Measurements from ENCODE around the gene C13orf46.
"Not testable (repeated sequence)": the region's sequence is repeated elsewhere in the genome, so short reads cannot be mapped to it uniquely, and the experiment has no call there.

Gene C13orf46

GRCh38 chr13:113991676-113992179 is 17.9 kb upstream of the C13orf46 start:
- DNase-seq (ENCODE audit: low read depth): no peak

- no peak for DNase-seq (ENCODE audit: low read depth)
Measured at GRCh38 chr13:113991191-113991669, 17.4 kb upstream of the C13orf46 start.

GRCh38 chr13:113990321-113990837 is 16.5 kb upstream of the C13orf46 start:
- no peak for DNase-seq (ENCODE audit: low read depth)

DNA sequence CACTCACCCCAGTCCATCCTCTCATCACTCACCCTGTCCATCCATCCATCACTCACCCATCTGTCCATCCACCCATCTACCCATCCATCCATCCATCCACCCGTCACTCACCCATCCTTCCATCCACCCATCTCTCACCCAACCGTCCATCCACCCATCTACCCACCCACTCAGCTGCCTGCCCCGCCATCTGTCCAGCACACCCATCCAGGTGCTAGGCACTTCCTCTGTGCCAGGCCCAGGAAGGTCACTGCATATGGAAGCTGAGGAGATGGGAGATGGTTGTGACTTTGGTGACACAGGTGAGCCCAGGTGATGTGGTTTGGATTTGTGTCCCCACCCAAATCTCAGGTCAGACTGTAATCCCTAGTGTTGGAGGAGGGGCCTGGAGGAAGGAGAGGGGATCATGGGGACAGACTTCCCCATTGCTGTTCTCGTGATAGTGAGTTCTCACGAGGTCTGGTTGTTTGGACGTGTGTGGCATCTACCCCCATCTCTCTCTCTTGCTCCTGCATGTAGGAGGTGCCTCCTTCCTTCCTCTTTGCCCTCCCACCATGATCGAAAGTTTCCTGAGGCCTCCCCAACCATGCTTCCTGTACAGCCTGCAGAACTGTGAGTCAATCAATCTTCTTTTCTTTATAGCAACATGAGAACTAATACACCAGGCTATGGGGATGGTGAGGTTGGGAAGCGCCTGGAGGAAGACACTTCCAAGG is 15.9 kb upstream of the C13orf46 start:
- no peak for DNase-seq (ENCODE audit: low read depth)

- not testable (repeated sequence) for DNase-seq (ENCODE audit: low read depth)
Measured at GRCh38 chr13:113988859-113989258, 15.0 kb upstream of the C13orf46 start.

- no peak for DNase-seq (ENCODE audit: low read depth)
Measured at GRCh38 chr13:113982296-113982661, 8.4 kb upstream of the C13orf46 start.

- DNase-seq (ENCODE audit: low read depth): no peak
Measured at GRCh38 chr13:113981611-113982295, 7.9 kb upstream of the C13orf46 start.

DNA sequence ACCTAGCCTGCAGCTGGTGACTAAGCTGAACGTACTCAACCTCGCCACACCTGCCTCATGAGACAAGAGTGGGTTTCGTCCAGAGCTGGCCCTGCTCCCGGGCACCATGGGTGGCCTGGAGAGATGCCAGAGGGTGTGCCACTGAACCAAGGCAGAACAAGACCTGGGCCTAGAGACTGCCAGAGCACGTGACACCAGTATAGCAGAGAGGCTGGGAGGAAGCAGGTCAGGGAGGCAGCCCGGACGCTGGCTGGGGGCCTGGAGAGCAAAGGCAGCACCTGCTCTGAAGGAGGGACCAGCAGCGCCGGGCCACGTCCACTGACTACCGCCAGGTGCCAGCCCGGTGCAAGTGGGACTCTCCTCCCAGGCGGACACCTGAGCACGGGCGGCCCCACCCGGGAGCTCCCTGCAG is 7.3 kb upstream of the C13orf46 start:
- no peak for DNase-seq (ENCODE audit: low read depth)

- no peak for DNase-seq (ENCODE audit: low read depth)
Measured at GRCh38 chr13:113980489-113981064, 6.7 kb upstream of the C13orf46 start.

GRCh38 chr13:113979791-113980471 is 6.1 kb upstream of the C13orf46 start:
- no peak for DNase-seq (ENCODE audit: low read depth)

DNA sequence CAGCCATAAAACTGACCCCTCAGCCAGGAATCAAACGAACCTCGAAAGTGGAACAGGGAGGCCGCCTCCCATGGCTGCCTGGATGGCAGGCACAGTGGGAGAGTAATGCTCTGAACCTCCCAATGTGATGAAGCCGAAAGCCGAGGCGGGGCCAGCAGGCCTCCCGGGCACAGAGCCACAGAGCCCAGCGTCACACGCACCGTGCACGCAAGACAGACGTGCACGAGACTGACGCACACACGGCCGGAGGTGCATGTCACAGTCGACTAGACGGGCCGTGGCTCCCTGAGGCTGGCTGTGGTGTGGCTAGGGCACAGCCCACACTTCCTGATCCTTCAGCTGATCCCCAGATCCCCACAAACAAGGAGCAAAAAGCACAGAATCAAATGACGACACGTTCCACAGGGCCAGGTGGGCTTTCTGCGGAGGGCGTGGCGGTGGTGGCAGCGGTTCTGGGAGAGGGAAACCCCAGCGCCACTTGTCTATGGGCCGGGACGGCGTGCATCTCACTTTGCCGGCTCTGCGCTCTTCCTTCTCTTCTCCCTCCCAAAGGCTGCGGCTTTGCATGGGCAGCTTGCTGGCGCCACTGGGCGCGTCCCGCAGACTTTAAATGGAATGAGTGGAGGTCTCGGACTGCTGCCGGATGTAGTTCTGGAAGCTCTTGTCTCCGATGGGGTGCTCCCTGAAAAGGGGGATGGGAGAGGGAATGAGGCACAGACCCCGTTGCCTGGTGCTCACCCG is 5.0 kb upstream of the C13orf46 start:
- DNase-seq (ENCODE audit: low read depth): no peak

DNA sequence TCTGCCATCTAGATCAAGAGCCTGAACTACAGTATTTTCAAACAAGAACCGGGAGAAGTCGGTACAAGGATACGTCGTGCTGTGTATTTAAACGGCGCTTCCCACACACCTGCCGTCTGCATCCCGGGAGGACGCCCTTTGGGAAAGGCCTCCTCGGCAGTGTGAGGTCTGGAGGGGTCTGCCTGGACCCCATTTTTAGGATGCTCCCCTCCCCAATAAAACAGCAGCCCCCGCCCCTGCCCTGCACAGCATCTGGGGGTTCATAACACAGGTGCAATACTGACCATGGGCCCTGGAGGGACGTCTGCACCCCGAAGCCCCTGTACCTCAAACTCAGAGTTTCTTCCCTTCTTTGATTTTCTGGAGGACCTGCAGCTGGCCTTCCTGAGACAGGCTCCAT is 4.1 kb upstream of the C13orf46 start:
- no peak for DNase-seq (ENCODE audit: low read depth)

DNA sequence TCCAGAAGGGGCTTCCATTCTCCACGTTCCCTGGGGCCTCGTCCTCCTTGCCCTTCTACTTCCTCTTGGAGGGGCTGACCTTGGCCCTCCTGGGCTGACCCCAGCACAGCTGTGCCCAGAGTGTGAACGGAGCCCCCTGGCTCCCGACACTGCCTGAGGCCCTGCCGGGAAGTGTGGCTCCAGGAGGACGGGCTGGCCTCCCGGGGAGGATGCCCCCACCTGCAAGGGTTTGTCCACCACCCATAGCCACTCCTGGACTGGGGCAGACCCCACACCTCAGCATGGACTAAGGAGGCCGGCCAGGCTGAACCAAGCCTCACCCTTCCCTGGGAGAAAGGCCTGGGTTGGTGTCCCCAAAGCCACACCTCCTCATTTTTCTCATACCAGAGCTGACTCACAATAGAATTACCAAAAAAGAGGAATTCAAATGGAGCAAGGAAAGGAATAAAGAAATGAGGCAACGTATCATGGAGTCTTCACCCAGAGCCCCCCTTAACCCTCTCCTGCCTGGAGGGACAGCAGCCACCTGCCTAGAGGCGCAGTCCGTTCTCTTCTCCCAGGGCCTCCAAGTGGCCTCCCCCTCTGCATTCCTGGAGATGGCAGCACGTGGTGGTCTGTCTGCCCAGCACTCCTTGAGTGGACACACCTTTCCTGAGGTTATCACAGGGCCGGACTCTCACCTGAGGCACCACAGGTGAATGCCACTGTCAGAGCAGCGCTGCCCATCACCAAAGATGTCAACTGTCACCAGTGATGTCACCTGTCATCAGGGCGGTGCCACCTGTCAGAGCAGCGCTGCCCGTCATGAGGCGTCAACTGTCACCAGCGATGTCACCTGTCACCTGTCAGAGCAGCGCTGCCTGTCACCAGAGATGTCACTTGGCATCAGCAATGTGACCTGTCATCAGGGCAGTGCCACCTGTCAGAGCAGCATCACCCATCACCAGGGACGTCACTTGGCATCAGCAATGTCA is 3.1 kb upstream of the C13orf46 start:
- no peak for DNase-seq (ENCODE audit: low read depth)

DNA sequence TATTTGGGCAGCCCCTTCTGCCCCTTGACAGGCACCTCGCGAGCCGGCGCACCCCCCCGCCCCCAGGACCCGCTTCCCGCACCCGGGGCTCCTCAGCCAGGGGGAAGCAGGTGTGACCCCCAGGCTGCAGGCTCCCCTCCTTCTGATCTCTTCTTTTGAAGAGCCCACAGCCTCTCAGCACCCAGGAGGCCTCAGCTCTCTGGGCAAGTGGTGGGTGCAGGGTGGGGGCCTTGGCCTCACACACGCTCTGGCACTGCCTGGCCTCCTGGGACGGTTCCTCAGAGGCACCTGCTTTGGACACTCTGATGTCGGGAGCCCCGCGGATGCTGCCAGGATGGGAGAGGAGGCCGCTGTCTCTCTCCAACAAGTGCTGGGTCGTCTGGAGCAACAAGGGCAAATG is 1.5 kb upstream of the C13orf46 start:
- DNase-seq (ENCODE audit: low read depth): no peak

DNA sequence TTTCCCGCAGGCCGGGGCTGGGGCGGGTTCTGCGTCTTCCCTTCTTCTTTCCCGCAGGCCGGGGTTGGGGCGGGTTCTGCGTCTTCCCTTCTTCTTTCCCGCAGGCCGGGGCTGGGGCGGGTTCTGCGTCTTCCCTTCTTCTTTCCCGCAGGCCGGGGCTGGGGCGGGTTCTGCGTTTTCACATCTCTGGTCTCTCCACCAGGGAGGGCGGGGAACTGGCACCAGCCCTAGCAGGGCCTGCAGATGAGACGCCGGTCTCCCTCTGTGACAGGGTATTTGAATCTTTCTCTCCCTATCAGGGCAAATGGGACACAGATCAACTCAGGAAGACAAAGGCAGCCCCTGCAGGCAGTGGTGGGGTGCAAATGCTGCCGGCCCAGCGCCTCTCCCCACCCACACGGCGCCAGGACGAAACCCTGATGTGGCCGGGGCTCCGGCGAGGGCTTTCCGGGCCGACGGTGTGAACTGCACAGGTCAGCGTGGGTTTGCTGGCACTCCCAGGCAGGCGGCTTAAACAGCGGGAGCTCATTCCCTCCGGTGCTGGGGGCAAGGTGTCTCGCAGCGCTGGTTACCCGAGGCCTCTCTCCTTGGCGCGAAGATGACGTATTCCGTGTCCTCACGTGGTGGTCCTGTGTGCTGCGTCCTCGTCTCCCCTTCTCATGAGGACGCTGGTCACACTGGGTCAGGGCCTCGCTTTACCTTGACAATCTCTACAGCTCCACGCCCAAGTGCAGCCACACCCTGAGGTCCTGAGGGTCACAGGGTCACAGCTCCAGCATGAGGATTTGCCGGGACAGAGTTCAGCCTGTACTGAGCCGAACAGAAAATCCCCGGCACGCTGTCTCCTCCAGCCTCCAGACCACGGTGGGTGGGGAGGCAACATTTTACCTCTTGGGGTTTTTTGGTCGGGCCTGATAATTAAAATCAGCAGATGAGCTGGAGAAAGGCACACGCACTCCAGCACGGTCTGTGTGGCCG is 717 bp upstream of the C13orf46 start:
- DNase-seq (ENCODE audit: low read depth): no peak

DNA sequence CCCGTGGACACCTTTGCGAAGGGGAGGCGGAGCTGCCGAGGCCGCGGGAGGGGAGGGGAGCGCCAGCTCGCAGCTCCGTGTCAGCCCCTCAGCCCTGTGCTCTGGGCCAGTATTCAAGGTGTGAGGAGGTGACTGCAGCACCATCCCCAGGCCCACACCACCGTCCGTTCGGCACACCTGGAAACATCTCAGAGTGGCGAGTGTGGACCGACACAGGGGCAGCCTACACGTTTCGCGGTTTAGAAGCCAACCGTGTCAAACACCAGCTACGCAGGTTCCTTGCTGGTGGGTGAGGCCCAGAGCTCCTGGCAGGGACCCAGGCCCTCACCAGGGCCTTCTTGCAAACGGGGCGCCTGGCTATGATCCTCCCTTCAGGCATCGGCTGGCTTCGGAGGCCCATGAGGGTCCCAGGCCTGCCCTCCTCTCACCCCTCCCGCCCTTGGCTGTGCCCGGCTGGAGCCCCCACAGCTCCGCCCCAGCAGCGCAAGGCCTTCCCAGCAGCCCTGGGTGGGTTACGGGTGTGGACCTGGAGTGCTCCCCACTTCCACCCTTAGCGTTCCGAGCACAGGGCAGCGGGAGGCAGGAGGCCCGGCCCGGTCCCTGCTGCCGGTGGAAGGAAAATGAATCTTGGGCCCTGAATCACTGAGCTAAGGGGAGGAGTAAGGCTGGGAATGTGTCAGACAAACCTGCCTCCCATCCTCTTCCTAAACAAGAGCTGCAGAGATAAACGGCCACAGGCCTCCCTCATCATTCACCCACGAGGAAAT is 1.2 kb downstream of the C13orf46 start:
- no peak for DNase-seq (ENCODE audit: low read depth)

DNA sequence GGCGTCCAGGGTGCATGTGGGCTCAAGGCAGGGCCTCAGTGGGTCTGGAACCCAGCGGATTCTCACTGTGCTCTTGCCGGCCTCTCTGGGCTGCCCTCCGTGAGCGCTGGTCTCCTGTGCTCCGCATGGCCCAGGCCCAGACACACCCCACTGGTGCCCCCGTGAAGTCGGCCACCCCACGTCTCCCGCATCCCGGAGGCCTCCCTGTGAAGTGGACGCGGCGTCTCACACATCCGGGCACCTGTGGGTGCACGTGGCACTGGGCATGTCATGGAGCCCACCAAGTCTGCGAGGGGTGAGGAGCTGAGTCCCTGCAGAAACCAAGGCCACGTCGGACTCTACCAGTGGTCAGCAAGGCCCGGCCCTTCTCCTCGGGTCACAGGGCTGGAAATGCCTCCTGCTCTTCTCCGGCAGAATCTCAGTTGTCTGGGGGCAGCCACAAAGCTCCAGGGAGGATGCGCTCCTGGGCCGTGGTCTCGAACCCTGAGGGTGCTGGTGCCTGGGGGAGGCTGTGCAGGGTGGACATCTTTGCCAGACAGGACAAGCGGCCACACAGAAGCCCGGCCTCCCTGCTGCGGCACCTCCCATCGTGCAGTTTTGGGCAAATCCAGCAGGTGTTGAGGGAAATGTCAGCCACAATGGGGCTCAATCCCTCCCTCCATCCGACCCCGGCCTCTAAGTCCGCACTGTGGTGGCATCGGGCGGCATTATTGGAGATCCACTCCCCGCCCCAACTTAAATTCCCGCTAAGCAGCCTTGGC is 2.2 kb downstream of the C13orf46 start:
- no peak for DNase-seq (ENCODE audit: low read depth)
